ENCODE results near the gene LRIG1. TPM values are rescaled to one million over a fixed set of nuclear protein-coding genes. Genes with fewer than 3 reads are reported as not detected.

Gene LRIG1
- total and polyA plus RNA-seq, 2 donors (not counting 1 experiment from before 2014, with no cell fraction given): 27.9 to 104 TPM

DNA sequence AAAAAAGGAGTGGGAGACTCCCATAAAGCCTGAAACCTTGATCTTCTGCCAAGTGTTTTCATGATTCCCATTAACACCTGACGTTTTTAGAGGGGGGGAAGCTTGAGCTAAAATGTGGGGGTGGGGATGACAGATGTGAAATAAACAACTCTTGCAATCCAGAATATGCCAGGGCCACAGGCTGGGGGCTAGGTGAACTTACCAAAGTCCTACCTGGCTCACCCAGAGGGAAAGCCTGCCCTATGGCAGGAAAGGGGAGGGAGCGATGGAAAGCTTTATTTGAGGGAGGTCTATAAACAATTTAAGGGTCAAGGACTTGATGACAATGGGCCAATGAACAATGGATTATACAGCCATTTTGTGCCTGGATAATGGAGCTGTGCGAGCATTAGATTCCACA is 108.3 kb downstream of the LRIG1 start:
- no peak overlapping the region for H3K9ac ChIP-seq (ENCODE audit: insufficient read depth, low read length)
- H3K9me3 ChIP-seq (ENCODE audit: control insufficient read depth, insufficient read depth, low read depth, low read length): no peaks in the 10 kb centered on the region
- peaks cover 11% of the 10 kb centered on the region for H3K4me1 ChIP-seq (ENCODE audit: control insufficient read depth, extremely low read depth, insufficient read depth, low read length)
- no peak overlapping the region for H3K4me2 ChIP-seq (ENCODE audit: extremely low read depth, insufficient read depth, low read length)
- no peaks in the 10 kb centered on the region for H3K79me2 ChIP-seq (ENCODE audit: control insufficient read depth, insufficient read depth, low read length)
- no peaks in the 10 kb centered on the region for H3K27me3 ChIP-seq (ENCODE audit: control insufficient read depth, insufficient read depth, low read length)
- H4K20me1 ChIP-seq (ENCODE audit: control insufficient read depth, extremely low read depth, insufficient read depth, low read length): no peaks in the 10 kb centered on the region
- H2AFZ ChIP-seq (ENCODE audit: low read length): no peak overlapping the region
- no peak overlapping the region for H3K27ac ChIP-seq (ENCODE audit: insufficient read depth, low read length)
- DNase-seq (ENCODE audit: low read depth in 2 of 2): no peak
- H3K36me3 ChIP-seq (ENCODE audit: control insufficient read depth, insufficient read depth, low read length): peaks cover 12% of the 10 kb centered on the region
- TF ChIP-seq CTCF (conservative IDR thresholded peaks at IDR 0.05 in 1 of 2, IDR thresholded peaks at IDR 0.05 in 1 of 2; ENCODE audit: low read depth in 1 of 2, low read length in 2 of 2): no peak
- no peak for TF ChIP-seq EZH2 (IDR thresholded peaks at IDR 0.05; ENCODE audit: low read length, missing control alignments)
- H3K4me3 ChIP-seq (replicated peaks in 1 of 4; ENCODE audit: control extremely low read depth in 1 of 4, insufficient read depth in 1 of 4, low read depth in 3 of 4, low read length in 4 of 4): no peak overlapping the region

- Histone ChIP-seq H3K9ac (ENCODE audit: insufficient read depth, low read length) (no peak overlapping the region), H3K27me3 (ENCODE audit: control insufficient read depth, insufficient read depth, low read length) (no peaks in the 10 kb centered on the region), H3K79me2 (ENCODE audit: control insufficient read depth, insufficient read depth, low read length) (no peaks in the 10 kb centered on the region), H3K4me1 (ENCODE audit: control insufficient read depth, extremely low read depth, insufficient read depth, low read length) (peaks cover 9% of the 10 kb centered on the region), H4K20me1 (ENCODE audit: control insufficient read depth, extremely low read depth, insufficient read depth, low read length) (no peaks in the 10 kb centered on the region), H2AFZ (ENCODE audit: low read length) (no peak overlapping the region), H3K9me3 (ENCODE audit: control insufficient read depth, insufficient read depth, low read depth, low read length) (no peaks in the 10 kb centered on the region), H3K27ac (ENCODE audit: insufficient read depth, low read length) (no peak overlapping the region), H3K36me3 (ENCODE audit: control insufficient read depth, insufficient read depth, low read length) (peaks cover 11% of the 10 kb centered on the region), H3K4me3 (replicated peaks in 1 of 4; ENCODE audit: control extremely low read depth in 1 of 4, insufficient read depth in 1 of 4, low read depth in 3 of 4, low read length in 4 of 4) (no peak overlapping the region), H3K4me2 (ENCODE audit: extremely low read depth, insufficient read depth, low read length) (no peak overlapping the region)
- no peak for DNase-seq (ENCODE audit: low read depth in 2 of 2)
- TF ChIP-seq EZH2 (IDR thresholded peaks at IDR 0.05; ENCODE audit: low read length, missing control alignments) (no peak), CTCF (conservative IDR thresholded peaks at IDR 0.05 in 1 of 2, IDR thresholded peaks at IDR 0.05 in 1 of 2; ENCODE audit: low read depth in 1 of 2, low read length in 2 of 2) (no peak)
Measured at GRCh38 chr3:66390013-66390412, 110.8 kb downstream of the LRIG1 start.

- TF ChIP-seq EZH2 (IDR thresholded peaks at IDR 0.05; ENCODE audit: low read length, missing control alignments): no peak
- no peak for TF ChIP-seq CTCF (conservative IDR thresholded peaks at IDR 0.05 in 1 of 2, IDR thresholded peaks at IDR 0.05 in 1 of 2; ENCODE audit: low read depth in 1 of 2, low read length in 2 of 2)
- no peaks in the 10 kb centered on the region for H3K4me1 ChIP-seq (ENCODE audit: control insufficient read depth, extremely low read depth, insufficient read depth, low read length)
- no peak overlapping the region for H2AFZ ChIP-seq (ENCODE audit: low read length)
- H3K4me2 ChIP-seq (ENCODE audit: extremely low read depth, insufficient read depth, low read length): no peak overlapping the region
- H3K27me3 ChIP-seq (ENCODE audit: control insufficient read depth, insufficient read depth, low read length): no peaks in the 10 kb centered on the region
- H3K4me3 ChIP-seq (replicated peaks in 1 of 4; ENCODE audit: control extremely low read depth in 1 of 4, insufficient read depth in 1 of 4, low read depth in 3 of 4, low read length in 4 of 4): no peak overlapping the region
- H3K9ac ChIP-seq (ENCODE audit: insufficient read depth, low read length): no peak overlapping the region
- no peaks in the 10 kb centered on the region for H4K20me1 ChIP-seq (ENCODE audit: control insufficient read depth, extremely low read depth, insufficient read depth, low read length)
- no peak overlapping the region for H3K27ac ChIP-seq (ENCODE audit: insufficient read depth, low read length)
- H3K9me3 ChIP-seq (ENCODE audit: control insufficient read depth, insufficient read depth, low read depth, low read length): no peaks in the 10 kb centered on the region
- H3K79me2 ChIP-seq (ENCODE audit: control insufficient read depth, insufficient read depth, low read length): no peaks in the 10 kb centered on the region
- H3K36me3 ChIP-seq (ENCODE audit: control insufficient read depth, insufficient read depth, low read length): peaks cover 26% of the 10 kb centered on the region
- no peak for DNase-seq (ENCODE audit: low read depth in 2 of 2)
Measured at GRCh38 chr3:66386925-66387650, 113.7 kb downstream of the LRIG1 start.
